NB4 (cell line): ENCODE measurements around the gene ADGRB3.
"Not testable (repeated sequence)": the region's sequence is repeated elsewhere in the genome, so short reads cannot be mapped to it uniquely, and the experiment has no call there.

ENCODE experiments used
- DNase-seq: peaks from one replicate; pipeline ENCODE4 v3.0.0; 2010; ENCODE audit warnings: low read depth
- H3K4me3 ChIP-seq: one replicate; pipeline ENCODE4 v1.5.1; 2011; ENCODE audit warnings: mild to moderate bottlenecking, low read depth, low read length, moderate library complexity
- MYC ChIP-seq: IDR thresholded peaks from 2 replicates; pipeline ENCODE4 v1.6.1; 2011; ENCODE audit warnings: low read depth, low read length
- POLR2A ChIP-seq: IDR thresholded peaks from 2 replicates; pipeline ENCODE4 v1.6.1; 2011; ENCODE audit warnings: mild to moderate bottlenecking; ENCODE audit not compliant: insufficient read length; ENCODE audit errors: extremely low read depth
- TF ChIP-seq, protein P1 (sequence below): IDR thresholded peaks from 2 replicates; pipeline ENCODE4 v1.6.1; 2011; ENCODE audit warnings: low read depth, low read length
- TF ChIP-seq, protein P2 (sequence below): IDR thresholded peaks from one replicate; pipeline ENCODE4 v1.5.1; 2012; ENCODE audit warnings: low read depth, low read length

ADGRB3 gene

DNA sequence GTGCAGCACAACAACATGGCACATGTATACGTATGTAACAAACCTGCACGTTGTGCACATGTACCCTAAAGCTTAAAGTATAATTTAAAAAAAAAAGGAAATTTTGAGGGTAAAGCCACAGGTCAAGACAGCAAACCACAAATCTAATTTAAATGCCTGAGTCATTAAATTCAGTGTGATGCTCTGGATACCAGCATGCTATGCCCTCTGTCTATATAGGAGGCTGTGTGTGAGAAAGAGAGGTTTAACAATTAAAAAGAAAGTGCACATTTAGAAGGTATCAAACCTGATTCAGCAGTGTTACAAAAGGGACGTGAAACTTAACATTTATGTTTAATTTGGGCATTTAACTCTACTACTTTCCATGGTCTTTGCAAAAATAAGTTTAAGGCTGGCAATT, 276.3 kb downstream of the ADGRB3 start:
- H3K4me3 ChIP-seq = no peak overlapping the region
- DNase-seq = no peak
- TF ChIP-seq, protein P1, sequence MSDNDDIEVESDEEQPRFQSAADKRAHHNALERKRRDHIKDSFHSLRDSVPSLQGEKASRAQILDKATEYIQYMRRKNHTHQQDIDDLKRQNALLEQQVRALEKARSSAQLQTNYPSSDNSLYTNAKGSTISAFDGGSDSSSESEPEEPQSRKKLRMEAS = no peak
- TF ChIP-seq POLR2A (no peak), MYC (no peak)

DNA sequence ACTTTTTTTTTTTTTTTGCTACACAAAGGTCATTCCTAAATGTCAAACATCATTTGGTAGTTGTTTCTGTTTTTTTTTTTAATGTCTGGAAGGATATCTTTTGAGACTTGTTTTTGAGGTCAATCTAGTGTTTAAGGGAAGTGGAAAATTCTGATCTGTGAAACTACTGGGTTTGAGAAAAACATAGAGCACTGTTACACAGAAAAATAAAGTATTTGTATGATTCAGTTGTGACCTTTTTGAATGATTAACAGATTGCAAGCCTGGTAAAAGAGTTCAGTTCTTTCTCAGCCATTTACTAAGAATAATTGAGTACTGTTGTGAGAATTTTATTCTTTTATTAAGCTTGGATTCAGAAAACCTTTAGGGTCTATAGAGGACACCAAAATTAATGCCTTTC, 276.7 kb downstream of the ADGRB3 start:
- no peak overlapping the region for H3K4me3 ChIP-seq
- TF ChIP-seq POLR2A = no peak
- TF ChIP-seq, protein P2, sequence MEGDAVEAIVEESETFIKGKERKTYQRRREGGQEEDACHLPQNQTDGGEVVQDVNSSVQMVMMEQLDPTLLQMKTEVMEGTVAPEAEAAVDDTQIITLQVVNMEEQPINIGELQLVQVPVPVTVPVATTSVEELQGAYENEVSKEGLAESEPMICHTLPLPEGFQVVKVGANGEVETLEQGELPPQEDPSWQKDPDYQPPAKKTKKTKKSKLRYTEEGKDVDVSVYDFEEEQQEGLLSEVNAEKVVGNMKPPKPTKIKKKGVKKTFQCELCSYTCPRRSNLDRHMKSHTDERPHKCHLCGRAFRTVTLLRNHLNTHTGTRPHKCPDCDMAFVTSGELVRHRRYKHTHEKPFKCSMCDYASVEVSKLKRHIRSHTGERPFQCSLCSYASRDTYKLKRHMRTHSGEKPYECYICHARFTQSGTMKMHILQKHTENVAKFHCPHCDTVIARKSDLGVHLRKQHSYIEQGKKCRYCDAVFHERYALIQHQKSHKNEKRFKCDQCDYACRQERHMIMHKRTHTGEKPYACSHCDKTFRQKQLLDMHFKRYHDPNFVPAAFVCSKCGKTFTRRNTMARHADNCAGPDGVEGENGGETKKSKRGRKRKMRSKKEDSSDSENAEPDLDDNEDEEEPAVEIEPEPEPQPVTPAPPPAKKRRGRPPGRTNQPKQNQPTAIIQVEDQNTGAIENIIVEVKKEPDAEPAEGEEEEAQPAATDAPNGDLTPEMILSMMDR = no peak
- TF ChIP-seq MYC = no peak
- TF ChIP-seq, protein P1 = no peak
- DNase-seq = no peak

DNA sequence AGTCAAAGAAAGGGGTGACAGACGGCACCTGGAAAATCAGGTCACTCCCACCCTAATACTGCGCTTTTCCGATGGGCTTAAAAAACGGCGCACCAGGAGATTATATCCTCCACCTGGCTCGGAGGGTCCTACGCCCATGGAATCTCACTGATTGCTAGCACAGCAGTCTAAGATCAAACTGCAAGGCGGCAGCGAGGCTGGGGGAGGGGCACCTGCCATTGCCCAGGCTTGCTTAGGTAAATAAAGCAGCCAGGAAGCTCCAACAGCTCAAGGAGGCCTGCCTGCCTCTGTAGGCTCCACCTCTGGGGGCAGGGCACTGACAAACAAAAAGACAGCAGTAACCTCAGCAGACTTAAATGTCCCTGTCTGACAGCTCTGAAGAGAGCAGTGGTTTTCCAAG, 277.7 kb downstream of the ADGRB3 start:
- DNase-seq, H3K4me3 ChIP-seq: not testable (repeated sequence)

DNA sequence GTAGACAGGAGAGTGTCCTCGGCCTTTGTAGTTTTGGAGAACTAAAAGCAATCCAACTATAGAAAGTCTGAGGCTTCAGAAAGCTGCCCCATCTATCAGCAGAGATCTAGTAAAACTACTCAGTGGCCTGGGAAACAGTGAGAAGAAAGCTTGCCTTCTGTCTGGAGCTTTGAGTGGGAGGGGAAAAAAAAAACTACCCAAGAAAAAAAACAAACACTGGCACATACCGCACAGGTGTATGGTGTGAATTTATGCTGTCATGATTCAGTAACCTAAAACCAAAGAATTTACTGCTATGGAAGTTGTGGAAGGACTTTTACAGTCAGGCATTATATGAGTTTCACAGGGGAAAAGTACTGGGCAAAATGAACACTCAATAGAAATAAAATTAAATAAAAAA, 280.5 kb downstream of the ADGRB3 start:
- no peak for DNase-seq
- TF ChIP-seq POLR2A (no peak), MYC (no peak)
- TF ChIP-seq, protein P2 = no peak
- TF ChIP-seq, protein P1 = no peak
- H3K4me3 ChIP-seq = no peak overlapping the region

DNA sequence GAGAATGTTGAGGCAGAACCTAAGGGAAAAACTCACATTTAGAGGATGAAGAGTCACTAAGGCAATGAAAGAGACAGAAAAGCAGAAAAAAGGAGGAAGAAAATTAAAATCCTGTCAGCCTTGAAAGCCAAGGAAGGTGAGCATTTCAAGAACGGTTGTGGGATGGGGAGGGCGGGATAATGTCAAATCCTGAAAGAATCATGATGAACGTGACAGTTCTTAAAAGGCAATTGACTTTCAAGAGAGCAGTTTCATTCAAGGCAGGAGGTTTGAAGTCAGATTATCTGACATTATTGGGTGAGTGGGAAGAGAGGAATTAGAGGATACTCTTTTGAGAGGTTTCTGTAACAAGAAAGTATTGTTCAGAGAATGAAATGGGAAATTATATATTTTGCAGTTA, 284.5 kb downstream of the ADGRB3 start:
- no peak overlapping the region for H3K4me3 ChIP-seq
- no peak for DNase-seq
- TF ChIP-seq, protein P1 = no peak
- TF ChIP-seq POLR2A (no peak), MYC (no peak)
- TF ChIP-seq, protein P2 = no peak

DNA sequence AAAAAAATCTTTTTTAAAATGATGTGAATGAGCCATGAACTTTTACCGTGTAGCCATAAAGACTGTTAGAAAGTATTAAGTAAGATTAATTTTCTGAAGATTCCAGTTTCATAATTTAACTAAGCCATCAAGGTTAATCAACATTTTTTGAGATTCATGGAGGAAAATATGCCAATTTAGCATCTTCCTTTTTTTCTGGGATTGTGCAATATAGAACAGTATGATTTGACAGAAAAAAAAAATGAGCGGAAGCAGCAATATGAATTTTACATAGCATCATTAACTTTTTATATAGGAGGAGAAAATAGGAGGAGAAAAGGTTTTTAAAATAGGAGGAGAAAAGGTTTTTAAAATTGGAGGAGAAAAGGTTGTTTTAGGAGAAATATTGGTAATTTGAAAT, 306.3 kb downstream of the ADGRB3 start:
- H3K4me3 ChIP-seq = no peak overlapping the region
- TF ChIP-seq, protein P2 = no peak
- no peak for TF ChIP-seq MYC
- DNase-seq = no peak

DNA sequence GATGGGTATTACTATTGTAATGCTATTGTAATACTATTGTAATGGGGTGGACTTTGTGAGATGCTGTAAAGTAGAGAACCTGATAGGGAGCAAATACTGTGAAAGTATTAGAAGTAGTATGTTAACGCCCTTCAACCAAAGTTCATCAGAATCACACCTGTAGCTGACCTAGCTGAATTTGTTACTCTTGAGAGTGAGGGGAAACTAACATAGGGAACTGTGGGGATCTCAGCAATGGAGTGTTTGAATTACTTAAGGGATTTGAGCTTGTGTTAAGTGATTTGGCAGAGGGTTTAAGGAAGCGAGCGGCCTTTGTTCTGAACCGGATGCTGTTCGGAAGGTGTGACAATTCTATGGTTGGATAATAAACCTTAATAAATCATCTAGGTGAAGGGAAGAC, 312.6 kb downstream of the ADGRB3 start:
- no peak for DNase-seq
- TF ChIP-seq, protein P1 = no peak
- TF ChIP-seq POLR2A = no peak
- TF ChIP-seq, protein P2 = no peak
- no peak for TF ChIP-seq MYC
- H3K4me3 ChIP-seq = no peak overlapping the region
